ENCODE data around the gene PRMT5.
A peak's percentile ranks its signal among the peaks of the same experiment; 100 is the strongest.

The PRMT5 gene

GRCh38 chr14:22888662-22889061, 40.5 kb downstream of the PRMT5 start:
- H3K27me3 ChIP-seq (ENCODE audit: control insufficient read depth, low read length), result no peaks in the 10 kb centered on the region
- TF ChIP-seq EZH2phosphoT487 (IDR thresholded peaks at IDR 0.05; ENCODE audit: borderline replicate concordance, low read length) (no peak), CTCF (IDR thresholded peaks at IDR 0.05; ENCODE audit: low read depth, low read length, poor library complexity, severe bottlenecking) (no peak)
- H3K4me1 ChIP-seq (ENCODE audit: control insufficient read depth, low read length), result peaks cover 81% of the 10 kb centered on the region
- H3K9me3 ChIP-seq (ENCODE audit: control insufficient read depth, insufficient read depth, low read length), result no peaks in the 10 kb centered on the region
- peak overlapping the region; percentile 96 for H3K27ac ChIP-seq (ENCODE audit: low read depth, low read length)
- peak overlapping the region; percentile 75 for H3K4me3 ChIP-seq (ENCODE audit: low read length)
- no peaks in the 10 kb centered on the region for H3K79me2 ChIP-seq (ENCODE audit: control insufficient read depth, low read length)
- no peaks in the 10 kb centered on the region for H4K20me1 ChIP-seq (ENCODE audit: control insufficient read depth, insufficient read depth, low read depth, low read length)
- H3K9me2 ChIP-seq (replicated peaks; ENCODE audit: control insufficient read depth, low read length), result no peaks in the 10 kb centered on the region
- H3F3A ChIP-seq (ENCODE audit: control insufficient read depth, insufficient read depth), result peaks cover 34% of the 10 kb centered on the region
- peaks cover 2% of the 10 kb centered on the region; the same call in 1 of the 2 replicates for H3K36me3 ChIP-seq (ENCODE audit: control insufficient read depth, low read length)
- peak overlapping the region; percentile 94 for H3K4me2 ChIP-seq (ENCODE audit: low read length)

GRCh38 chr14:22887990-22888378, 41.2 kb downstream of the PRMT5 start:
- Histone ChIP-seq H4K20me1 (ENCODE audit: control insufficient read depth, insufficient read depth, low read depth, low read length) (no peaks in the 10 kb centered on the region), H3K4me1 (ENCODE audit: control insufficient read depth, low read length) (peaks cover 81% of the 10 kb centered on the region), H3K79me2 (ENCODE audit: control insufficient read depth, low read length) (no peaks in the 10 kb centered on the region), H3K4me2 (ENCODE audit: low read length) (peak overlapping the region; percentile 94), H3F3A (ENCODE audit: control insufficient read depth, insufficient read depth) (peaks cover 34% of the 10 kb centered on the region), H3K9me3 (ENCODE audit: control insufficient read depth, insufficient read depth, low read length) (no peaks in the 10 kb centered on the region), H3K27ac (ENCODE audit: low read depth, low read length) (peak overlapping the region; percentile 96), H3K4me3 (ENCODE audit: low read length) (peak overlapping the region; percentile 75), H3K36me3 (ENCODE audit: control insufficient read depth, low read length) (peaks cover 2% of the 10 kb centered on the region; the same call in 1 of the 2 replicates), H3K9me2 (replicated peaks; ENCODE audit: control insufficient read depth, low read length) (no peaks in the 10 kb centered on the region), H3K27me3 (ENCODE audit: control insufficient read depth, low read length) (no peaks in the 10 kb centered on the region)
- TF ChIP-seq EZH2phosphoT487 (IDR thresholded peaks at IDR 0.05; ENCODE audit: borderline replicate concordance, low read length) (no peak), CTCF (IDR thresholded peaks at IDR 0.05; ENCODE audit: low read depth, low read length, poor library complexity, severe bottlenecking) (no peak)

DNA sequence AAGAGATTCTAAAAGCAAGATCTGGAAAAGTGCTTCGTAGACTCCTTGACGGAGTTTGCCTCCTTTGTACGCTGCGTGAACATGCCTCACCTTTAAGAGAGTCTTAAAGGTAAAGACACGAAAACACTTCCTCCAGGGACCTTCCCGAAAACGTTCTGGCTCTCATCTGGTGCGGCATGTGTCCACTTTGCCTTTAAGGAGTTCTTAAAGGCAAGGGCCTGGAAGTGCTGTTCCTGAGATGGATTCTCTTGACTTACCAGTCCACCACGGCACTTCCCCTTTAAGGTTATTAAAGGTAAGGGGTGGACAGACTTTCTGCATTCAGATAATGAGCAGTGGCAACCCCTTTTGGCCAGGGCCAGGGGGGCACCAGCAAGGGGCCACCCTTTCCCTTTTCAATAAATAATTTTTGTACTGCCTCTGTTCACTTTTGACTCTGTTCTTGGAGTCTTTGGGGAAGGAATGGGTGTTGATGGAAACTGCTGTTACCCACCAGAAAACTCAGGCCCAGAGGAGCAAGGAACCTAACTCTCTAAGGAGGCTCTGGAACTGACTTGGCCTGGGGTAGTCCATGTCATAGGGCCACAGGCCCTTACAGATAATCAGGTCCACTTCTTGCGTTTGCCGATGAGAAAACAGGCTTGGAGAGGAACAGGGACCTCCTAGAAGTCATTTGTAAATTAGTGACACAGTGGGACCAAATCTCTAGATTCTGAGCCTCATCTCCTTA, 41.8 kb downstream of the PRMT5 start:
- H3K4me3 ChIP-seq (ENCODE audit: low read length), result peak overlapping the region; percentile 75
- no peaks in the 10 kb centered on the region for H3K27me3 ChIP-seq (ENCODE audit: control insufficient read depth, low read length)
- H3K27ac ChIP-seq (ENCODE audit: low read depth, low read length), result peak overlapping the region; percentile 96
- no peaks in the 10 kb centered on the region for H4K20me1 ChIP-seq (ENCODE audit: control insufficient read depth, insufficient read depth, low read depth, low read length)
- TF ChIP-seq CTCF (IDR thresholded peaks at IDR 0.05; ENCODE audit: low read depth, low read length, poor library complexity, severe bottlenecking) (no peak), EZH2phosphoT487 (IDR thresholded peaks at IDR 0.05; ENCODE audit: borderline replicate concordance, low read length) (no peak)
- H3K4me2 ChIP-seq (ENCODE audit: low read length), result peak overlapping the region; percentile 94
- no peaks in the 10 kb centered on the region for H3K9me3 ChIP-seq (ENCODE audit: control insufficient read depth, insufficient read depth, low read length)
- peaks cover 34% of the 10 kb centered on the region for H3F3A ChIP-seq (ENCODE audit: control insufficient read depth, insufficient read depth)
- peaks cover 81% of the 10 kb centered on the region for H3K4me1 ChIP-seq (ENCODE audit: control insufficient read depth, low read length)
- H3K79me2 ChIP-seq (ENCODE audit: control insufficient read depth, low read length), result no peaks in the 10 kb centered on the region
- H3K36me3 ChIP-seq (ENCODE audit: control insufficient read depth, low read length), result 0 out of 2 replicates have a peak, but pooled peaks cover 2% of the 10 kb centered on the region
- H3K9me2 ChIP-seq (replicated peaks; ENCODE audit: control insufficient read depth, low read length), result no peaks in the 10 kb centered on the region
